HL-60 (cell line): Measurements from ENCODE around the gene USP11.

Experiments used
- DNase-seq, 2 experiments: peaks; one replicate each; pipeline ENCODE4 v3.0.0-alpha.2; 2010 to 2020; ENCODE audit warnings: low read depth in 1 of 2, low spot score in 1 of 2
- H3K27ac ChIP-seq: fragments of 250-450 bp; sonication (Bioruptor Pico); replicated peaks from 2 replicates; pipeline ENCODE4 v1.5.1; 2020; ENCODE audit warnings: mild to moderate bottlenecking, moderate library complexity
- H3K27me3 ChIP-seq: fragments of 250-450 bp; sonication (Bioruptor Pico); 2 replicates; pipeline ENCODE4 v1.5.1; 2021; ENCODE audit warnings: mild to moderate bottlenecking, moderate library complexity; ENCODE audit not compliant: insufficient read depth, poor library complexity, severe bottlenecking
- H3K4me3 ChIP-seq: replicated peaks from 2 replicates; pipeline ENCODE4 v1.5.1; 2011; ENCODE audit warnings: mild to moderate bottlenecking, control low read depth, low read length; ENCODE audit not compliant: insufficient read depth
- GABPA ChIP-seq: IDR thresholded peaks from 2 replicates; pipeline ENCODE4 v1.6.1; 2012; ENCODE audit warnings: low read depth
- POLR2AphosphoS5 ChIP-seq: IDR thresholded peaks from 2 replicates; pipeline ENCODE4 v1.6.1; 2012; ENCODE audit warnings: low read depth
- SPI1 ChIP-seq: IDR thresholded peaks from 2 replicates; pipeline ENCODE4 v1.6.1; 2012; ENCODE audit warnings: low read depth, mild to moderate bottlenecking, borderline replicate concordance
- TF ChIP-seq, protein P1 (sequence below): IDR thresholded peaks from one replicate; pipeline ENCODE4 v1.5.1; 2011; ENCODE audit warnings: low read length, control low read depth, inconsistent platforms; ENCODE audit not compliant: insufficient read depth
- TF ChIP-seq, protein P2 (sequence below): IDR thresholded peaks from 2 replicates; pipeline ENCODE4 v1.6.1; 2012; ENCODE audit warnings: low read depth; ENCODE audit not compliant: insufficient replicate concordance

USP11 gene

DNA sequence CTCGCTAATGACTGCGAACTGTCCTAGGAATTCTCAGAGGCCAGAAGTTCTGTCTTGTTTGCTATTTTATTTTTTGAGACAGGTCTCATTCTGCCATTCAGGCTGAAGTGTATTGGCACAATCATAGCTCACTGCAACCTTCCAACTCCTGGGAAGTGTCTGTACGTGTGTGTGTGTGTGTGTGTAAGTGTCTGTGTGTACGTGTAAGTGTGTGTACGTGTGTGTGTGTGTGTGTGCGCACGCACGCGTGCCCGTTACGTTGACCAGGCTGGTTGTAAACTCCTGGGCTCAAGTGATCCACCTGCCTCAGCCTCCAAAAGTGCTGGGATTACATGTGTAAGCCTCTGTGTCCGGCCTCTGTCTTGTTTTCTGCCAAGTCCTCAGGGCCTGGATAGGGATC, 24.7 kb upstream of the USP11 start:
- no peak for DNase-seq
- no peak overlapping the region for H3K4me3 ChIP-seq
- H3K27ac ChIP-seq = no peak overlapping the region
- TF ChIP-seq, protein P1, sequence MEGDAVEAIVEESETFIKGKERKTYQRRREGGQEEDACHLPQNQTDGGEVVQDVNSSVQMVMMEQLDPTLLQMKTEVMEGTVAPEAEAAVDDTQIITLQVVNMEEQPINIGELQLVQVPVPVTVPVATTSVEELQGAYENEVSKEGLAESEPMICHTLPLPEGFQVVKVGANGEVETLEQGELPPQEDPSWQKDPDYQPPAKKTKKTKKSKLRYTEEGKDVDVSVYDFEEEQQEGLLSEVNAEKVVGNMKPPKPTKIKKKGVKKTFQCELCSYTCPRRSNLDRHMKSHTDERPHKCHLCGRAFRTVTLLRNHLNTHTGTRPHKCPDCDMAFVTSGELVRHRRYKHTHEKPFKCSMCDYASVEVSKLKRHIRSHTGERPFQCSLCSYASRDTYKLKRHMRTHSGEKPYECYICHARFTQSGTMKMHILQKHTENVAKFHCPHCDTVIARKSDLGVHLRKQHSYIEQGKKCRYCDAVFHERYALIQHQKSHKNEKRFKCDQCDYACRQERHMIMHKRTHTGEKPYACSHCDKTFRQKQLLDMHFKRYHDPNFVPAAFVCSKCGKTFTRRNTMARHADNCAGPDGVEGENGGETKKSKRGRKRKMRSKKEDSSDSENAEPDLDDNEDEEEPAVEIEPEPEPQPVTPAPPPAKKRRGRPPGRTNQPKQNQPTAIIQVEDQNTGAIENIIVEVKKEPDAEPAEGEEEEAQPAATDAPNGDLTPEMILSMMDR = no peak
- no peaks in the 10 kb centered on the region for H3K27me3 ChIP-seq

- Histone ChIP-seq H3K4me3 (no peak overlapping the region), H3K27ac (no peak overlapping the region), H3K27me3 (no peaks in the 10 kb centered on the region)
- no peak for DNase-seq
- TF ChIP-seq GABPA (no peak), POLR2AphosphoS5 (no peak), SPI1 (no peak)
- TF ChIP-seq, protein P2, sequence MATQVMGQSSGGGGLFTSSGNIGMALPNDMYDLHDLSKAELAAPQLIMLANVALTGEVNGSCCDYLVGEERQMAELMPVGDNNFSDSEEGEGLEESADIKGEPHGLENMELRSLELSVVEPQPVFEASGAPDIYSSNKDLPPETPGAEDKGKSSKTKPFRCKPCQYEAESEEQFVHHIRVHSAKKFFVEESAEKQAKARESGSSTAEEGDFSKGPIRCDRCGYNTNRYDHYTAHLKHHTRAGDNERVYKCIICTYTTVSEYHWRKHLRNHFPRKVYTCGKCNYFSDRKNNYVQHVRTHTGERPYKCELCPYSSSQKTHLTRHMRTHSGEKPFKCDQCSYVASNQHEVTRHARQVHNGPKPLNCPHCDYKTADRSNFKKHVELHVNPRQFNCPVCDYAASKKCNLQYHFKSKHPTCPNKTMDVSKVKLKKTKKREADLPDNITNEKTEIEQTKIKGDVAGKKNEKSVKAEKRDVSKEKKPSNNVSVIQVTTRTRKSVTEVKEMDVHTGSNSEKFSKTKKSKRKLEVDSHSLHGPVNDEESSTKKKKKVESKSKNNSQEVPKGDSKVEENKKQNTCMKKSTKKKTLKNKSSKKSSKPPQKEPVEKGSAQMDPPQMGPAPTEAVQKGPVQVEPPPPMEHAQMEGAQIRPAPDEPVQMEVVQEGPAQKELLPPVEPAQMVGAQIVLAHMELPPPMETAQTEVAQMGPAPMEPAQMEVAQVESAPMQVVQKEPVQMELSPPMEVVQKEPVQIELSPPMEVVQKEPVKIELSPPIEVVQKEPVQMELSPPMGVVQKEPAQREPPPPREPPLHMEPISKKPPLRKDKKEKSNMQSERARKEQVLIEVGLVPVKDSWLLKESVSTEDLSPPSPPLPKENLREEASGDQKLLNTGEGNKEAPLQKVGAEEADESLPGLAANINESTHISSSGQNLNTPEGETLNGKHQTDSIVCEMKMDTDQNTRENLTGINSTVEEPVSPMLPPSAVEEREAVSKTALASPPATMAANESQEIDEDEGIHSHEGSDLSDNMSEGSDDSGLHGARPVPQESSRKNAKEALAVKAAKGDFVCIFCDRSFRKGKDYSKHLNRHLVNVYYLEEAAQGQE = no peak
- TF ChIP-seq, protein P1 = no peak
Observed at GRCh38 chrX:47209508-47210238, 23.1 kb upstream of the USP11 start.

DNA sequence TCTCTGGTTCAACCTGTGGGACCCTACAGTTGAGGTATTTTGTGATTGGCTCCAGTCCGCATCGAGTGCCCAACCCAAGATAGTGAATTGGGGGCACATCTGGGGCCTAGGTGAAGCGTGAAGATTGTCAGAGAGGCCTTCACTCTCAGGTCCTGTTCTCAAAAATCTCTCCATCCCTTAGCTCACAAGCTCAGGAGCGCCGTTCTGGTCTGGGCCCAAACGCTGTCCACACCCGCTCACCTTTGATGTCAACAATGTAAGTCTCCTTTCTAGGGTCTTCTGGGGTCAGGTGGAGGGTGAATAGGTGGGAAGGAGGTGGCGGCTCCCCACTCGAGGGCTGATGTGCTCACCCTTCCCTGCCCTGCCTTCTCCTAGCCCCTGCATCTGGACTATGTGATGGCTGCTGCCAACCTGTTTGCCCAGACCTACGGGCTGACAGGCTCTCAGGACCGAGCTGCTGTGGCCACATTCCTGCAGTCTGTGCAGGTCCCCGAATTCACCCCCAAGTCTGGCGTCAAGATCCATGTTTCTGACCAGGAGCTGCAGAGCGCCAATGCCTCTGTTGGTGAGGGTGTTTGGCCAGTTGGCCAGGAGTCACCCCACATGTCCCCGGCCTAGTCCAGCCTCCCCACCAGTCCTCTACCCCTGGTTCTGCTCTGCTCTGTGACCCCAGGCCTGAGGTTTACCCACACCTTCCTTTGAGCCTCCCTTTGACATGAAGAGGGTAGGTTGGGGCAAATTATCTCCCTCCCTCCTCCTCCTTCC, 22.0 kb upstream of the USP11 start:
- Histone ChIP-seq H3K4me3 (no peak overlapping the region), H3K27me3 (no peaks in the 10 kb centered on the region), H3K27ac (no peak overlapping the region)
- TF ChIP-seq, protein P1 = no peak
- TF ChIP-seq POLR2AphosphoS5 (no peak), SPI1 (no peak), GABPA (no peak)
- TF ChIP-seq, protein P2 = no peak
- DNase-seq = no peak
